Left hindlimb (tissue), 1 donor: Measurements from ENCODE around the gene LRRC49.
A peak's percentile ranks its signal among the peaks of the same experiment; 100 is the strongest.
"Not testable (repeated sequence)": the region's sequence is repeated elsewhere in the genome, so short reads cannot be mapped to it uniquely, and the experiment has no call there.

ENCODE experiments used
- DNase-seq: peaks from one replicate; pipeline ENCODE4 v3.0.0-alpha.2; 2018

The LRRC49 gene

DNA sequence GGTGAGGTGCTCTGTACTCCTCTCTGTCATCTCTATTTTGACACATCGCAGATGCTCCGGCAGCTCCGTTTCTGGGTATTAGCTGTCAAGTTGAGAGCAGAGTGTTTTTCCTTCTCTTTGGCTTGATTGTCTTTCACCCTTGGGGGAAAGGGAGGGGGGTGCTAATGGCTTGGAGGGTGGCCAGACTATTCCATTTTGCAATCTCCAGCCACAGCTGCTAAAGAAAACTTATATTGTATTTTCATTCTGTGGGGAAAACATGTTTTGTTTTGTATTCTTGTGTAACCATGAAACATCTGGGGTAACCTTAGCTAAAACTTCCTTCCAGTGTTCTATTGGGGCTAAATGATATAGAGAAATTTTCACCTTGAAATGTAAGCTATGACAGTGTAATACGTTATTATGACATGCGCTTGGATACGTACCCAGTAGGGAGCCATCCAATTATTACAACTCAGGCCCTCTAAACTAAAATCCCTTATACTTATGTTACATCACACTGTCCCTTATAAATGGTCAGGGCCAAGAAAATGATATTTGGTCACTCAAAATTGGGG is 24.6 kb upstream of the LRRC49 start:
- DNase-seq, result peak; percentile 71

GRCh38 chr15:70869346-70869745 is 23.3 kb upstream of the LRRC49 start:
- DNase-seq, result no peak

DNA sequence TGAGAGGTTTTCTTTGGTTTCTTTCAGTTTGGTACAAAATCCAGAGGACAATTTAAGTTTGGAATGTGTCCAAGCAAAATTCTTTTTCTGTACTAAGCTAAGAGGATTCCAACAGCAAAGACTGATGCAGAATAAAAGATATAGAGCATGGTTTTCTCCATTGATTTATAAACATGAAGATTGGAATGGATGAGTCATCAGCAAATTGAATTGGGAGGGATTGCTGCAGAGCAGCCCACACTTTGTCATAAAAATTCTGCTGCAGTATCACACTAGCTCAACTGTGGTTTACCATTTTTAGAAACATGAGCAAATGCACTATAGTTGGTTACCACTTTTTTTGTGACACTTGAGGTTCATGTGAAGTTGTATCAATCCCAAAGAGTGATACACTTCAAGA is 22.6 kb upstream of the LRRC49 start:
- no peak for DNase-seq

DNA sequence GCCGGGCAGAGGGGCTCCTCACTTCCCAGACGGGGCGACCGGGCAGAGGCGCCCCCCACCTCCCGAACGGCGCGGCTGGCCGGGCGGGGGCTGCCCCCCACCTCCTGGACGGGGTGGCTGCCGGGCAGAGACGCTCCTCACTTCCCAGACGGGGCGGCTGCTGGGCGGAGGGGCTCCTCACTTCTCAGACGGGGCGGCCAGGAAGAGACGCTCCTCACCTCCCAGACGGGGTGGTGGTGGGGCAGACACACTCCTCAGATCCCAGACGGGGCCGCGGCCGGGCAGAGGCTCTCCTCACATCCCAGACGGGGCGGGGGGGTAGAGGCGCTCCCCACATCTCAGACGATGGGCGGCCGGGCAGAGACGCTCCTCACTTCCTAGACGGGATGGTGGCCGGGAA is 21.1 kb upstream of the LRRC49 start:
- not testable (repeated sequence) for DNase-seq

GRCh38 chr15:70873232-70874054 is 19.2 kb upstream of the LRRC49 start:
- DNase-seq, result no peak

- no peak for DNase-seq
Observed at GRCh38 chr15:70875001-70875782, 17.4 kb upstream of the LRRC49 start.

GRCh38 chr15:70876011-70876410 is 16.6 kb upstream of the LRRC49 start:
- DNase-seq, result no peak

GRCh38 chr15:70876683-70877082 is 15.9 kb upstream of the LRRC49 start:
- DNase-seq, result no peak

GRCh38 chr15:70879401-70879800 is 13.2 kb upstream of the LRRC49 start:
- no peak for DNase-seq

DNA sequence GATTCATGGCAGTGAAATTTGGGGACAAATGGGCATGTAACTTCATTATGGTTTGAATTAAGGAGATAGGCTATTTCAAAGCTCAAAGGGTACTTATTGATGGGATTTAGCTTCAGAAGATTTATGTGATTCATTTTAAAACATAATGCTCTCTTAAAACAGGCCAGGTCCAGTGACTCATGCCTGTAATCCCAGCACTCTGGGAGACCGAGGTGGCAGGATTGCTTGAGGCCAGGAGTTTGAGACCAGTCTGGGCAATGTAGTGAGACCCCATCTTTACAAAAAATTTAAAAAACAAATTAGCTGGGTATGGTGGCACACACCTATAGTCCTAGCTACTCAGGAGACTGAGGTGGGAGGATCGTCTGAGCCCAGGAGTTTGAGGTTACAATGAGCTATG is 11.8 kb upstream of the LRRC49 start:
- DNase-seq, result no peak

DNA sequence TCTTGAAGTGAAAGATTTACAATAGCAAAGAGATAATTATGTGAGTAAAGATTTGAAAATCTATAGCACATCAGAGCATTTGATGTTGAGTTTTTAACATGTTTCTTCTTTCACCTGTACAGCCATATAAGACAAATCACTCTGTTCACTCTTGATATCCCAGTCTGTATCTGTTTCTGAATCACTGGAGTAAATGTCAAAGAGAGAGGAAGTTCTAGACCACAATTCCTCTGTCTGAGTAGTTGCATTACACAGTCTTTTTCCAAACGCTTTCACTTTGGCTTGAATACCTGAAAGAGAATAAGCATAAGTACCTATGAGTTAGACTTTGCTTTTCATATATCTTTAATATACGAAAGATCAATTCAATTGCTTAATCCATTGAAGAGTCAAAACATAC is 10.3 kb upstream of the LRRC49 start:
- DNase-seq, result no peak

DNA sequence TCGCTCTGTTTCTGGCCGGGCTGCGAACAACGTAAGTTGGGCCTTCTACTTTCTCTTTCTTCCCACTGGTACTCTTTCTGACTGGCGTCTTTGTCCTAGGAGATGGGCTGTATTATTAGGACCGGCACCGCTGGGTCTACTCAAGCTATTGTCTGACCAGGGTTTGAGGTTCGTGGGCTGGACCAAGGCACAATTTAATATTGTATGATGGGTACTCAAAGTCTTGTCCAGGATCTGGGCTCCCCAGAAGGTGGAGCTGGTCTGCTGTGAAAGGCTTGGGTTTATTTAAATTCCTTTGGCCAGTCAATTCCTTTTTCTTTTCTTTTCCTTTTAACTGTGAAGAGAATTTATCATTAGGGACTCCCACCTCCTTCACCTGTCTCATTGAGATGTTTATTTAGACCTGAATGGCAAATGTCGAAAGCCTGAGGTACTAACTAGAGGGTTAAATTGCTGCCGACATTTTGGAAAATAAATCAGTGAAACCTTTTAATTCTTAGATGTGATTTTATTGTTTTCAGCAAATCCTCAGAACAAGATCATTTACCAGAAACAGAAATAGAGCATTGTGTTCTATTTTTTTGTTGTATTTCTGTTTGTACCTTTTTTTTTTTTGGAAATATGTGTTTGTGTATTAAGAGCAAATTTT is 410 bp downstream of the LRRC49 start:
- DNase-seq, result peak; percentile 55

GRCh38 chr15:70902107-70902506 is 9.5 kb downstream of the LRRC49 start:
- DNase-seq, result no peak

DNA sequence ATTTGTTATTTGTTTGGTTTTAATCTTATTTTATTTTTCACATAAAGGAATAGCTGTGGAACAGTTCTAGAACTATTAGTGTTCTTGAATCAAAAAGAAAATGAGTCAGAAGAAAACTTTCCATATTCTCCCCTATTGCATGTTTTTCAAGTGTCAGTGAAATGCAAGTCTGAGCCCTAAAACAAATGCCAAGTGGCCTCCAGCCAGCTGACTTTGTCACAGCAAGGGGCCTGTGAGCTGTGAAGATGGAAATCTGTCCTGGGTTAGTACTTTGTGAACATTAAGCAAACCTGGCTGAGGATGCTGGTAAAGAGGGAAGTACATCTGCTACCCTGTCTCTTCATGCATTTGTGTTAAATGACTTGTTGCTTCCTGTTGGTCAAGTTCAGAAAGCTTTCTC is 14.2 kb downstream of the LRRC49 start:
- DNase-seq, result no peak

- DNase-seq, result no peak
Observed at GRCh38 chr15:70907784-70908471, 15.3 kb downstream of the LRRC49 start.

GRCh38 chr15:70910958-70911357 is 18.3 kb downstream of the LRRC49 start:
- no peak for DNase-seq

DNA sequence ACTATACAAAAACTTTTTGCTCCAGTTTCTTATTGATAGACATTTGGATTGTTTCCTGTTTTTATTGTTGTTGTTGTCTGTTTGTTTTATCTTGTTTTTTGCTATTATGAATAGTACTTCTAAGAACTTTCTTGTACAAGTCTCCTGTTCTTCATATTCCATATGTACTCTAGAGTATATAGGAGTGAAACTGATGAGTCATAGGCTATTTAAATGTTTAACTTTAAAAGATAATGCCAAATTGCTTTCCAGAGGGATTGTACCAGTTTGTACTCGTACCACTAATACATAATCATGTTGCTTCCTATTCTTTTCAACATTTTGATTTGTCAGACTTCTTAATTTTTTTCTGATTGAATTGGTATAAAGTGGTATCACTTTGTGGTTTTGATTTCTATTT is 19.6 kb downstream of the LRRC49 start:
- no peak for DNase-seq

- no peak for DNase-seq
Observed at GRCh38 chr15:70916531-70916930, 23.9 kb downstream of the LRRC49 start.

DNA sequence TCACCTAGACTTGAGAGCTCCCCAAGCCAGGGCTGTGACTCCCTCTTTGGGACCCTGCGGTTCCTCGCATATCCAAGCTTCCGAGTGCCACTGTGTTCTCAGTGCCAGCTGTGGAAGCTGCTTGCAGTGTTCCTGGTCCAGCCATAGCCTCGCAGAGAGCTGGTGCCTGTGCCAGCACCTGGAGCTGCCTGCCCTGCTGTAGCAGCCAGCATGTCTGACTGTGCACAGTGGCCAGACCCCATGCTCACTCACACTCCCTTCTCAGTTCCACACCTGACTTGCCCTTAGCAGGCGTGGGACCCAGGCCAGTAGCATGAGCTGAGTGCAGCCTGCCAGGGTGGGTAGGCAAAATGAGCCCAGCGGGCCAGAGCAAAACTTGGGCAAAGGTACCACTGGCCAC is 25.3 kb downstream of the LRRC49 start:
- no peak for DNase-seq

DNA sequence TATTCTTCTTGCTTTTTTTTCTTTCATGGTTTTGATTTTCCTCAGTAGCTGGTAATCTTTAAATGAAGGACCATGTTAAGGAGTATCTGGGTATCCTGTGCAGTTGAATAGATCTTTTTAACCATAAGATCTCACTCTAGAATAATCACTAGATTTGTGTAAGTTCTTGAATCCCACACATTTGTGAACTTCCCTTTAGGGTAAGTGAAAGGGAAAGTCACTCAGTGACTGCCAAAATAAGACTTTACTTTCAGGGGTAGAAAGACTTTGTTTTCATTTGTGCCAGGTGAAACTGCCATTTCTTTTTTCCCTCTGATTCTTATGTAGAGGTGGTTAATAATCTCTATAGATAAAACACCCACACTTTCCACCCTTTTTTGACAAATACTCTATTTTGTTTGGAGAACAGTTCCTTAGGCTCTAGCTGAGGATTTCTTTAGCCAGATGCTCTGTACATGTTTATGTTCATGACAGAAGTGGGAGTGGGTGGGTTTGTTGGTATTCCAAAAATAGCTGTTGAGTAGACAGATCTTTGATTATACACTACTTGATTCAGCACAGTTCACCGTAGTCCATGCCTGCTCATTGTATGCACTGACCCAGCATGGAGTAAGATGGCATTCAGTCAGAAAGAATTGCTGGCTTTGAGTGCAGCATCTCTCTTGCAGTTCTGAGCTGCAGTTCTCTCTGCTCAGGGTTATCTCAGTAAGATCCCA is 28.5 kb downstream of the LRRC49 start:
- no peak for DNase-seq

DNA sequence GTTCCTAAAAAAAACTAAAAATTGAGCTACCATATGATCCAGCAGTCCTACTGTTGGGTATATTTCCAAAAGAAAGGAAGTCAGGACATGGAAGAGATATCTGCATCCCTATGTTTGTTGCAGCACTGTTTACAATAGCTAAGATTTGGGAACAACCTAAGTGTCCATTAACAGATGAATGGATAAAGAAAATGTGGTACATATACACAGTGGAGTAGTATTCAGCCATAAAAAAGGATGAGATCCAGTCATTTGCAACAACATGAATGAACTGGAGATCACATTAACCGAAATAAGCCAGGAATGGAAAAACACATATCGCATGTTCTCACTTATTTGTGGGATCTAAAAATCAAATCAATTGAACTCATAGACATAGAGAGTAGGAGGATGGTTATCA is 29.5 kb downstream of the LRRC49 start:
- no peak for DNase-seq
